HG03196 (cell line): ENCODE data around the gene SEMA3C.

Experiments used
- ATAC-seq: cut with Tn5 transposase; IDR thresholded peaks from one replicate; pipeline ENCODE4 v1.9.1; 2021; ENCODE audit not compliant: unreplicated experiment

The SEMA3C gene

GRCh38 chr7:80752954-80753690 is 165.7 kb downstream of the SEMA3C start:
- ATAC-seq, result no peak

- ATAC-seq, result no peak
Measured at GRCh38 chr7:80749270-80749669, 169.6 kb downstream of the SEMA3C start.

GRCh38 chr7:80748363-80749042 is 170.3 kb downstream of the SEMA3C start:
- no peak for ATAC-seq

GRCh38 chr7:80740778-80741545 is 177.9 kb downstream of the SEMA3C start:
- ATAC-seq, result no peak

- no peak for ATAC-seq
Measured at GRCh38 chr7:80736371-80737125, 182.3 kb downstream of the SEMA3C start.

GRCh38 chr7:80735330-80735729 is 183.5 kb downstream of the SEMA3C start:
- no peak for ATAC-seq

GRCh38 chr7:80734011-80734410 is 184.8 kb downstream of the SEMA3C start:
- ATAC-seq, result no peak

GRCh38 chr7:80733333-80733915 is 185.4 kb downstream of the SEMA3C start:
- no peak for ATAC-seq

- ATAC-seq, result no peak
Measured at GRCh38 chr7:80732630-80733029, 186.2 kb downstream of the SEMA3C start.

- ATAC-seq, result no peak
Measured at GRCh38 chr7:80731281-80731680, 187.6 kb downstream of the SEMA3C start.

- ATAC-seq, result no peak
Measured at GRCh38 chr7:80729591-80730320, 189.1 kb downstream of the SEMA3C start.

- ATAC-seq, result no peak
Measured at GRCh38 chr7:80726666-80727065, 192.2 kb downstream of the SEMA3C start.

GRCh38 chr7:80725181-80725611 is 193.7 kb downstream of the SEMA3C start:
- ATAC-seq, result no peak

GRCh38 chr7:80724249-80724871 is 194.5 kb downstream of the SEMA3C start:
- ATAC-seq, result no peak

- no peak for ATAC-seq
Measured at GRCh38 chr7:80722616-80723195, 196.1 kb downstream of the SEMA3C start.

- no peak for ATAC-seq
Measured at GRCh38 chr7:80721883-80722615, 196.8 kb downstream of the SEMA3C start.

GRCh38 chr7:80720146-80720545 is 198.7 kb downstream of the SEMA3C start:
- no peak for ATAC-seq

- no peak for ATAC-seq
Measured at GRCh38 chr7:80719261-80719660, 199.6 kb downstream of the SEMA3C start.

GRCh38 chr7:80711531-80711930 is 207.3 kb downstream of the SEMA3C start:
- no peak for ATAC-seq
